Right hindlimb (tissue), 1 donor: Measurements from ENCODE around the gene PRSS1.
"Not testable (repeated sequence)": the region's sequence is repeated elsewhere in the genome, so short reads cannot be mapped to it uniquely, and the experiment has no call there.

Experiments
- DNase-seq: peaks from one replicate; pipeline ENCODE4 v3.0.0-alpha.2; 2018

Gene PRSS1

DNA sequence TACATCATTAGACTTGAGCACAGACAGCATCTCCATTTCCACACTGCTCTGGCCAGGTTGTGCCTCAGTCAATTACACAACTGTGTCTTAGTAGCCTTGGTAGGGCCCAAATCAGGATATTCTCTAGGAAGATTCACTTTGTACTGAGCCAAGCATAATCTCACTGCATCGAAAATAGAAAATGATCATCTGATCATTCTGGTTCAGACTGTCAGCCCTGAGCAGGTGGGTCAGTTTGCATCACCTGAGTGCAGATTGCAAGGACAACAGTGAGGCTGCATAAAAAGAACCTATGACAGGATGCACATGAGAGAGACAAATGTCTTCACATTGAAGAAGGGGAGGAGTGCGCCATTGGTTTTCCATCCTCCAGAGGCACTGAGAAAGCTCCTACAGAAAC lies 862 bp upstream of the PRSS1 start:
- DNase-seq: not testable (repeated sequence)

DNA sequence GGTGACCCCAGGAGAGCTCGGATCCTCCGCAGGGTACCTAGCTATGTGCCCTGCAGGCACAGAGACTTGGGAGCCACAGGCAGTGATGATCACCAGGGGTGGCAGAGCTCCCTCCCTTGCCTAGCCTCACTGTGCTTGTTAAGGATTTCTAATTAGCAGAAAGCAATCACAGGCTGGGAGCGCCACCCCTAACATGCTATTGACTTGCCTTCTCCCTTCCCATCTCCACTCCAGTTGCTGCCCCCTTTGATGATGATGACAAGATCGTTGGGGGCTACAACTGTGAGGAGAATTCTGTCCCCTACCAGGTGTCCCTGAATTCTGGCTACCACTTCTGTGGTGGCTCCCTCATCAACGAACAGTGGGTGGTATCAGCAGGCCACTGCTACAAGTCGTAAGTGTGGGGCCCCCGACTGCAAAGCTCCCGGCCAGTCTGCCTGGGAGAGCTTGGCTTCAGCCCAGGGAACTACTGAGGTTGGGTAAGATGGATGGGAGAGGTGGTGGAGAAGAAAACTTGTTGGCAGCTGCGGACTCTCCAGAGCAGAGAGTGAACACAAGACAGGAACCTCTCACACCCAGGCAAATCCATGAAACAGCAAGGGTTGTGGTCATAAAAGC lies 1.2 kb downstream of the PRSS1 start:
- no peak for DNase-seq

DNA sequence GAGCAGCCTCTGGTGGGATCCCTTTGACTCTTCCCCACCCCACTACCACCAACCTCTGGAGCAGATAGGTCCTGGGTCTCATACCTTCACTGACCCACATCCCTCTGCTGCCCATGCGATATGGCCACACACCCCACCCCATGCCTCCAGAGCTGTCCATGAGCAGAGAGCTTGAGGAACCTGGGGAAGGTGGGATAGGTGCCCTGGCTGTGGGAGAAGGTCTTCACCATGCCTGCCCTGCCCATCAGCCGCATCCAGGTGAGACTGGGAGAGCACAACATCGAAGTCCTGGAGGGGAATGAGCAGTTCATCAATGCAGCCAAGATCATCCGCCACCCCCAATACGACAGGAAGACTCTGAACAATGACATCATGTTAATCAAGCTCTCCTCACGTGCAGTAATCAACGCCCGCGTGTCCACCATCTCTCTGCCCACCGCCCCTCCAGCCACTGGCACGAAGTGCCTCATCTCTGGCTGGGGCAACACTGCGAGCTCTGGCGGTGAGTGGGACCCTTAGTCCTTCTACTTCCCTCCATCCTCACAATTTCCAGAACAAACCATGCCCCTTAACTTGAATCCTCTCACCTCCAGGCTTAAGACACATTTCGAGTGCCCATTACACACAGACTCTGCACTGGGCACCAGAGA lies 2.4 kb downstream of the PRSS1 start:
- DNase-seq: not testable (repeated sequence)

DNA sequence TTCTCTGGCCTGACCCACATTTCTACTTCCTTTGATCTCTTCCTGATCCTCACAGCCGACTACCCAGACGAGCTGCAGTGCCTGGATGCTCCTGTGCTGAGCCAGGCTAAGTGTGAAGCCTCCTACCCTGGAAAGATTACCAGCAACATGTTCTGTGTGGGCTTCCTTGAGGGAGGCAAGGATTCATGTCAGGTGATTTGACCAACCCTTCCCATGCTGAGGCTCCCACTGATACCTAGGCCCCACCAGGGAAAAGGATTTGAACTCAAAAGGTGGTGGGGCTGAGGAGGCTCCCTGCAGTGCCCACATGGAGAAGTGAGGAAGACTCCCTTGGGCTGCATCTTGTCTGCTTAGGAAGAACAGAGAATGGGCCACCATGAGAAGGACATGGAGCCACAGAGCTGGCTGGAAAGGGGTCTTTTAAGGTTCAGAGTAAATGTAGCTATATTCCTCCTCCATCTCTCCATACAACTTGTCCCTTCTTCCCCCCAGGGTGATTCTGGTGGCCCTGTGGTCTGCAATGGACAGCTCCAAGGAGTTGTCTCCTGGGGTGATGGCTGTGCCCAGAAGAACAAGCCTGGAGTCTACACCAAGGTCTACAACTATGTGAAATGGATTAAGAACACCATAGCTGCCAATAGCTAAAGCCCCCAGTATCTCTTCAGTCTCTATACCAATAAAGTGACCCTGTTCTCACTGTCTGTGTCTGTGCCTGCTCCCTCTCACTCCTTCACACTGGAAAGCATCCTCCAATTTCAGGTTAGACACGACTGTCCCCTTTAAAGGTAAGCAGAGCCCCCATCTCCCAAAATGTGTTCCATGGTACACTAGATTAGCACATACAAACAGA lies 3.3 kb downstream of the PRSS1 start:
- DNase-seq: no peak

DNA sequence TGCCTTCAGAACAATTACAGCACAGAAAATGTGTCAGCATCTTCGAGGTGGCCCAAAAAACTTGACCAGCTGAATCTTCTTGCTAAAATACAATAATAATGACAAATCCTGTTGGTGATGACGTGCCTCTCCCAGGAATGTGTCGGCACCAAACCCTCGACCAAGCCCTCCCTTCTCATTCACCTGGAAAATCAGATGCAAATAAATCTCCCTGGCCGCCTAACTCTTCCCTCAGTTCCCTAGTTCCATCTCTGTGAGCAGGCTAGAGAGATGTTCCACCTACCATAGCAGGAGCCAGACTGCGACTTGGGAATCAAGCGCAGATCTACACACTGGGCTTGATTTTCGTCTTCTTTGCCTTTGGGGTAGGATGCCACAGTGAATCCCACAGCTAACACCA lies 4.1 kb downstream of the PRSS1 start:
- DNase-seq: no peak

DNA sequence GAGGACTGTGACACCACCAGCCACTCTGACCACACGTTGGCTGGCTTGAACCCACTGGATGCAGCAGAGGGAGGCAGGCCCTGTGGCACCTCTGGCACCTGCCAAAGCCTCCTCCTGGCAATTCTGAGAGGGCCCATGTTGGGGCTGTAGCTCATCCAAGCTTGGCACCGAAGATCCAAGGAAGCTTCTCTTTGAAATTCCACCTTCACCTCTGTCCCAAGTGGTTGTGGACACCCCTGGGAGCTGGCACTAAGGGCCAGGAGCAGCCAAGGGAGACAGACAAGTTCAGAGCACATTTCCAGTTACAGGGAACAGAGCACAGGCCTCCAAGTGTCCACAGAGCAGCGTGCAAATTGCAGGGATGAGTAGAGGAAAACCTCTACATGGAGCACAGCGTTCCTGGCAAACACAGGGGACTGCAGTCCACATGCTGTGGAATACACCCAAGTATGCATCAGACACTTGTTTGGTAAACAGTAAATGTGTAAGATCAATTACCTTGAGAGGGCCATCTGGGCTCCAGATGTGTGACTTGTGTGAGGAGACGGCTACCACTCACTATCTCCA lies 4.7 kb downstream of the PRSS1 start:
- not testable (repeated sequence) for DNase-seq

DNA sequence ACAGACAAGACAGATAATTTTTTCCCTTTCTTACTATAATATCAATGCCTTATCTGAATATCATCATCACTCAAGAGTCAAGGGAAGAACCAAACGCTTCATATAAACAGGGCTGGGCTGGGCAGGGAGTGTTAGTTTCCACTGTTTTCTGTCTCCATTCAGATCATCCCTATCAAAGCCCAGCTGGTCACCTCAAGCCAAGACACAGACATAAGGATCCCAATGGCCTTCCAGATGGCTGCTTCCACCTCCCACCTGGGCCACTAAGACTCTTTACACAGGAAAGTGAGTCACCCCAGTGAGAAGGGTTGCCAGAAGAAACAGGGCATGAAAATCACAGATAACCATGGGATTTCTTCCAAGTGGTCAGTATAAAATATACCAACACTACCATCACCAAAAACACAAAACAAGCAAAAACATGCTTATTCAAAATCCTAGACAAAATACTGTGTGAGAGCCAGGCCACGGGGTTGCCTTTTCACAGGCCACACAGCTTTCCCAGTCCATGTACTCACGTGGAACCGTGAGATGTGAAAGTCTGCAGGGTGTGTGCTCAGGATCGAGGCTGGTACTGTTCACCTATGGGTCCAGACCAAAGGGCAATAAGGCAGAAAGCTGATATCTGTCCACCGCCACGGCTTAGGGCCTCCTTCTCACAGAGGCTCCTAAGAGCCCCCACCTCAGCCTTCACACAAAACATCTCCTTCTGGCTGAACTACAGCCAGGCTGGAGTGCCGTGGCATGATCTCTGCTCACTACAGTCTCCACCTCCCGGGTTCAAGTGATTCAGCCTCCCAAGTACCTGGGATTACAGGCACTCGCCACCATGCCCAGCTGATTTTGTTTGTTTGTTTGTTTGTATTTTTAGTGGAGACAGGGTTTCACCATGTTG lies 5.7 kb downstream of the PRSS1 start:
- no peak for DNase-seq

DNA sequence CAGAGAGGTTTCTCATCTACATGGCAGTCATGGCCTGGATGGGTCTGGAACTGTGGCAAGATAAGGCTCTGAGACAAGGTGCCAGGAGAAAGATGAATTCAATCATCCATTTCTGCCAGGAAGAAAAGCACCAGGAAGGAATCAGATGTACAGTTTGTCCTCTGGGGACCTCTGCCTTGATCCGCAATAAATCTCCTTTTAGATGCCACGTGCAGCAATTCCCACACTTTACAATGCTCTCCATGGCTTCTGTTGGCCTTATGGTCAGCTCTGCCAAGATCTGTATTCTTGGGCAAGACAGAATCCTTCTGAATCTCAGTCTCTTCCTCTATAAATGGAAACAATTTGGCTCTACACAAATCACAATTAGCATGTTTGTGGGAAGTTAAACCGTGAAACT lies 9.0 kb downstream of the PRSS1 start:
- DNase-seq: not testable (repeated sequence)

DNA sequence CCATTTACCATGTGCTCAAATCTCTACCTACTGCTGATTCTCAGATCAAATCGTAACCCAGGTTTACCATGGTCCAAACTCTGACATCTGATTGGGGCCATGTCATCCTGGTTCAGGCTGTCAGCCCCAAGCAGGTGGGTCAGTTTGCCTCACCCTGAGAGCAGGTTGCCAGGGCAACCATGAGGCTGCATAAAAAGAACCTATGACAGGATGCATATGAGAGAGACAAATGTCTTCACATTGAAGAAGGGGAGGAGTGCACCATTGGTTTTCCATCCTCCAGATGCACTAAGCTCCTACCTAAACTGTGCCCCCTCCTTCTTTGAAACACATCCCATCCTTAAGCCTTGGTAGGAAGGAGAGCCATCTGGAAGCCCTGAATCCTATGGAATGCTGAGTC lies 10.2 kb downstream of the PRSS1 start:
- no peak for DNase-seq

DNA sequence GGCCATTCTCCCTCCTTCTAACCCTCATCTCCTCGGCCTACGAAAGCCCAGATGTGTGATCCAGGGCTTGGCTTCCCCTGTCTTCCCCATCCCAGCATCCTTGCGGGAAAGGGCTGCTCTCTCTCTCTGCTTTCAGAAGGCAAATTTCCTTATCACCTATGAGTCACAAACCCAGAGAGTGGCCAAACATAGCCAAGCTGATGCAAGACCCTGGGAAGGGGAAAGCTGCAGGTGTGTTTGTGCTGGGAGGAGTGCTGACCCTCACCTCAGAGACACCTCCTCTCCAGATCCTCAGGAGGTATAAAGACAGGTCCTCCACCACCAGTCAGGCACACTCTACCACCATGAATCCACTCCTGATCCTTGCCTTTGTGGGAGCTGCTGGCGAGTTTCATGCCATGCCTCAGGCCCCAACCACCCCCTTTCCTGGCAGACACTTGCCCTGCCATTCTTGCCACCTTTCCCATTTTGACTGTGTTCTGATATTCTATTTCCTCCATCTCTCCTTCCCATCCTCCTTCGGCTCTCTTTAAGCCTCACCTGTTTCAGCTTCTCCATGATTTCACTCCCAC lies 10.9 kb downstream of the PRSS1 start:
- no peak for DNase-seq

DNA sequence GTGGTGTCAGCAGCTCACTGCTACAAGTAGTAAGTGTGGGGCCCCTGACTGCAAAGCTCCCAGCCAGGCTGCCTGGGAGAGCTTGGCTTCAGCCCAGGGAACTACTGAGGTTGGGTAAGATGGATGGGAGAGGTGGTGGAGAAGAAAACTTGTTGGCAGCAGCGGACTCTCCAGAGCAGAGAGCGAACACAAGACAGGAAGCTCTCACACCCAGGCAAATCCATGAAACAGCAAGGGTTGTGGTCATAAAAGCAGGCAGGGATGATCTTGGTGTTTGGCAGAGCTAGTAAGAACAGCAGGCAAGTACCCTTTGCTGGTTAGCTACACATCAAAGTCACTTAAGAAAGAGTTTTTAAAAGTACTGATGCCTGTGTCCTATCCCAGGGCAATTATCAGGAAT lies 12.3 kb downstream of the PRSS1 start:
- DNase-seq: not testable (repeated sequence)

DNA sequence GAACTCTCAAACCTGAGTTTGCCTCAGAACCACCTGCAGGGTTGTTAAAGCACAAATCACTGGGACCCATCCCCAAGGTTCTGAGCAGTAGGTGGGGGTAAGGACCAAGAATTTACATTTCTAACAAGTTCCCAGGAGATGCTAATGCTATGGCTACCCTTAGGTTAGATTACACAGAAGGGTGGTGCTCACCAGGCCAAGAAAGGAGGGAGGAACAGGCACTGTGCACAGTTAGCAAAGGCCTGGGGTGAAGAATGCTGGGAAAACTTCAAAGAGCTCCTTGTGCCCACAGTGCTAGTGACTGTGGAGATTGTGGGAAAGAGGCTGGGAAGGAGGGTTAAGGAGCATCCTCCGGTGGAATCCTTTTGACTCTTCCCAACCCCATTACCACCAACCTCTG lies 12.8 kb downstream of the PRSS1 start:
- DNase-seq: no peak

DNA sequence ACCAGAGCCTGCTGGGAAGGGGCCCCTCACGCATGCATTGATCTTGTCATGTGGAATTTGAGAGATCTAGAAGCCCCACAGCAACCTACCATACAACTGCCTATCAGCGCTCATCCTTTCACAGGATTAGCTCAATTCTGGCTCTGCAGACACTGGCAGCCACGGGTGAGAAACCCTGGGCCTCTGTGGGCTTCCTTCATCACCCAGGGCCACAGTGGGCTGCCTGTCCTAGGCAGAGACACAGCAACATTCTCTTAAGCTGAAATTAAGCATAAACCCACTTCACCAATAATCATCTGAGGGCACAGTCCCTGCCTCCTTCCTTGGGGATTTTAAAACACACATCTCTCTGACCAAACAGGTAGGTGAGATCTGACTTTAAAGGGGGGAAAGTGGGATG lies 18.2 kb downstream of the PRSS1 start:
- no peak for DNase-seq

DNA sequence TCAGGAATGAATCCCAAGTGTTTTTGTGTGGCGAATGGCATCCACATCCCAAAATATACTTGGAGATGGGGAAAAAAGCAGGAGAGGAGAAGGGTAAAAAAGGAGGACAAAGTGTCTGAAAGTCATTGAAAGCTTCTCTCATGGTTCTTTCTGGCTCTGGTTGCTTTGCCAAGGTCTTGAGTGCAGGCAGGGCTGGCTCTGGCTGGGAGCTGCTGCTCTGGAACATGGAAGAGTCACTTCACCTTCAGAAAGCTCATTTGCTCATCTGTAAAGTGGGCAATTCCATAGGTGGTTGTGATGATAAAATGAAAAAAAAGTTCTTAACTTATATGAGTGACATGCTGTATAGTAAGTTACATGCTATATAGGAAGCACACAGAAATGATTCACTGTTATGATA lies 18.6 kb downstream of the PRSS1 start:
- no peak for DNase-seq

DNA sequence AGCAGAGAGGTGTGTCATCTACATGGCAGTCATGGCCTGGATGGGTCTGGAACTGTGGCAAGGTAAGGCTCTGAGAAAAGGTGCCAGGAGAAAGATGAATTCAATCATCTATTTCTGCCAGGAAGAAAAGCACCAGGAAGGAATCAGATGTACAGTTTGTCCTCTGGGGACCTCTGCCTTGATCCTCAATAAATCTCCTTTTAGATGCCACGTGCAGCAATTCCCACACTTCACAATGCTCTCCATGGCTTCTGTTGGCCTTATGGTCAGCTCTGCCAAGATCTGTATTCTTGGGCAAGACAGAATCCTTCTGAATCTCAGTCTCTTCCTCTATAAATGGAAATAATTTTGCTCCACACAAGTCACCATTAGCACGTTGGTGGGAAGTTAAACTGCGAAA lies 19.6 kb downstream of the PRSS1 start:
- not testable (repeated sequence) for DNase-seq

DNA sequence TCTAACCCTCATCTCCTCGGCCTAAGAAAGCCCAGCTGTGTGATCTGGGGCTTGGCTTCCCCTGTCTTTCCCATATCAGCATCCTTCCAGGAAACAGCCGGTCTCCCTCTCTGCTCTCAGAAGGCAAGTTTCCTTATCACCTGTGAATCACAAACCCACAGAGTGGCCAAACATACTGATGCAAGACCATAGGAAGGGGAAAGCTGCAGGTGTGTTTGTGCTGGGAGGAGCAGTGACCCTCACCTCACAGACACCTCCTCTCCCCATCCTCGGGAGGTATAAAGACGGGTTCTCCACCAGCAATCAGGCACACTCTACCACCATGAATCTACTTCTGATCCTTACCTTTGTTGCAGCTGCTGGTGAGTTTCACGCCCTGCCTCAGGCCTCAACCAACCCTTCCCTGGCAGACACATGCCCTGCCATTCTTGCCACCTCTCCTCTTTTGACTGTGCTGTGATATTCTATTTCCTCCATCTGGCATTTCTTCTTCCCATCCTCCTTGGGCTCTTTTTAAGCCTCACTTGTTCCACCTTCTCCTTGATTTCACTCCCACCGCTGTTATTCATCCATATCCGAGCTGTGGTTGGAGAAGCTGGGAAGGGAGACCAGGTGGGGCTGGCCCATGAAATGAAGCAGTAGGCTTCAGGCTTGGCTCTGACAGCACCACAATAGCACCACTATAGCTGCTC lies 21.5 kb downstream of the PRSS1 start, which contains the start of gene PRSS2:
TSS of gene PRSS2 (plus strand) at position 310 of the 692 bp plus-strand sequence. CDS start at position 323, 13 bp downstream.
- DNase-seq: no peak

DNA sequence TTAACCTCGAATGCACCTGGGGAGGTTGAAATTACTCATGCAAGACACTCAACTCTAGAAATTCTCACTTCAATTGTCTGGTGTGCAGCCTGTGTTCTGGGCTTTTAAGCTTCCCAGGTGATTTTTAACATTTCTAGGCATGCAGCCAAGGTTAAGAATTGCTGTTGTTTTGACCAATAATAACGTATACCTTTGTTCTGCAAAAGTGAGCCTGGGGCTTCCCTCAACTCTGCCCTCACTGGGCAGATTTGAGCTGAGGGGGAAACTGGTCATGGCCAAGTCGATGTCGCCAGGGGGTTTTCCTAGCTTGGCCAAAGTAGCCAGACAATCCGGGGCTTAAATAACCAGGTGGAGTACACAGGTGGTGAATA lies 22.1 kb downstream of the PRSS1 start:
- DNase-seq: no peak

DNA sequence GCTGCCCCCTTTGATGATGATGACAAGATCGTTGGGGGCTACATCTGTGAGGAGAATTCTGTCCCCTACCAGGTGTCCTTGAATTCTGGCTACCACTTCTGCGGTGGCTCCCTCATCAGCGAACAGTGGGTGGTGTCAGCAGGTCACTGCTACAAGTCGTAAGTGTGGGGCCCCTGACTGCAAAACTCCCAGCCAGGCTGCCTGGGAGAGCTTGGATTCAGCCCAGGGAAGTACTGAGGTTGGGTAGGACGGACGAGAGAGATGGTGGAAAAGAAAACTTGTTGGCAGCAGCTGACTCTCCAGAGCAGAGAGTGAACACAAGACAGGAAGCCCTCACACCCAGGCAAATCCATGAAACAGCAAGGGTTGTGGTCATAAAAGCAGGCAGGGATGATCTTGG lies 22.8 kb downstream of the PRSS1 start:
- DNase-seq: no peak

DNA sequence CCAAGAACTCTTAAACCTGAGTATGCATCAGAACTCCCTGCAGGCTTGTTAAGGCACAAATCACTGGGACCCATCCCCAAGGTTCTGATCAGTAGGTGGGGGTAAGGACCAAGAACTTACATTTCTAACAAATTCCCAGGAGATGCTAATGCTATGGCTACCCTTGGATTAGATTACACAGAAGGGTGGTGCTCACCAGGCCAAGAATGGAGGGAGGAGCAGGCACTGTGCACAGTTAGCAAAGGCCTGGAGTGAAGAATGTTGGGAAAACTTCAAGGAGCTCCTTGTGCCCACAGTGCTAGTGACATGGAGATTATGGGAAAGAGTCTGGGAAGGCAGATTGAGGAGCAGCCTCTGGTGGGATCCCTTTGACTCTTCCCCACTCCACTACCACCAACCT lies 23.4 kb downstream of the PRSS1 start:
- no peak for DNase-seq

DNA sequence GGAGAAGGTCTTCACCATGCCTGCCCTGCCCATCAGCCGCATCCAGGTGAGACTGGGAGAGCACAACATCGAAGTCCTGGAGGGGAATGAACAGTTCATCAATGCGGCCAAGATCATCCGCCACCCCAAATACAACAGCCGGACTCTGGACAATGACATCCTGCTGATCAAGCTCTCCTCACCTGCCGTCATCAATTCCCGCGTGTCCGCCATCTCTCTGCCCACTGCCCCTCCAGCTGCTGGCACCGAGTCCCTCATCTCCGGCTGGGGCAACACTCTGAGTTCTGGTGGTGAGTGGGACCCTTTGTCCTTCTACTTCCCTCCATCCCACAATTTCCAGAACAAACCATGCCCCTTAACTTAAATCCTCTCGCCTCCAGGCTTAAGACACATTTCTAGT lies 24.0 kb downstream of the PRSS1 start:
- no peak for DNase-seq

DNA sequence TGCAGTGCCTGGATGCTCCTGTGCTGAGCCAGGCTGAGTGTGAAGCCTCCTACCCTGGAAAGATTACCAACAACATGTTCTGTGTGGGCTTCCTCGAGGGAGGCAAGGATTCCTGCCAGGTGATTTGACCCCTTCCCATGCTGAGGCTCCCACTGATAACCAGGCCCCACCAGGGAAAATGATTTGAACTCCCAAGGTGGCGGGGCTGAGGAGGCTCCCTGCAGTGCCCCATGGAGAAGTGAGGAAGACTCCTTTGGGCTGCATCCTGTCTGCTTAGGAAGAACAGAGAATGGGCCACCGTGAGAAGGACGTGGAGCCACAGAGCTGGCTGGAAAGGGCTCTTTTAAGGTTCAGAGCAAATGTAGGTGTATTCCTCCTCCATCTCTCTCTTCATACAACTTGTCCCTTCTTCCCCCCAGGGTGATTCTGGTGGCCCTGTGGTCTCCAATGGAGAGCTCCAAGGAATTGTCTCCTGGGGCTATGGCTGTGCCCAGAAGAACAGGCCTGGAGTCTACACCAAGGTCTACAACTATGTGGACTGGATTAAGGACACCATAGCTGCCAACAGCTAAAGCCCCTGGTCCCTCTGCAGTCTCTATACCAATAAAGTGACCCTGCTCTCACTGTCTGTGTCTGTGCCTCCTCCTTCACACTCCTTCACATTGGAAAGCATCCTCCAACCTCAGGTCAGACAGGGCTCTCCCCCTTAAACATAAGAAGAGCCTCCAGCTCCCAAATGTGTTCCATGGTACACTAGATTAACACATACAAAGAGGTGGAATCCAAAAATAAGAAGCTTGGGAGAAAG lies 24.9 kb downstream of the PRSS1 start:
- DNase-seq: no peak
